22Rv1 (cell line): ENCODE measurements around the gene DPH2.

ENCODE experiments used
- ZFX ChIP-seq: fragments of 450-650 bp; IDR thresholded peaks from 2 replicates; pipeline ENCODE4 v1.6.1; 2017; ENCODE audit warnings: antibody characterized with exemption, borderline replicate concordance
- TF ChIP-seq, protein P1 (sequence below): fragments of 450-650 bp; IDR thresholded peaks from 2 replicates; pipeline ENCODE4 v1.5.1; 2017; ENCODE audit warnings: mild to moderate bottlenecking

- TF ChIP-seq, protein P1, sequence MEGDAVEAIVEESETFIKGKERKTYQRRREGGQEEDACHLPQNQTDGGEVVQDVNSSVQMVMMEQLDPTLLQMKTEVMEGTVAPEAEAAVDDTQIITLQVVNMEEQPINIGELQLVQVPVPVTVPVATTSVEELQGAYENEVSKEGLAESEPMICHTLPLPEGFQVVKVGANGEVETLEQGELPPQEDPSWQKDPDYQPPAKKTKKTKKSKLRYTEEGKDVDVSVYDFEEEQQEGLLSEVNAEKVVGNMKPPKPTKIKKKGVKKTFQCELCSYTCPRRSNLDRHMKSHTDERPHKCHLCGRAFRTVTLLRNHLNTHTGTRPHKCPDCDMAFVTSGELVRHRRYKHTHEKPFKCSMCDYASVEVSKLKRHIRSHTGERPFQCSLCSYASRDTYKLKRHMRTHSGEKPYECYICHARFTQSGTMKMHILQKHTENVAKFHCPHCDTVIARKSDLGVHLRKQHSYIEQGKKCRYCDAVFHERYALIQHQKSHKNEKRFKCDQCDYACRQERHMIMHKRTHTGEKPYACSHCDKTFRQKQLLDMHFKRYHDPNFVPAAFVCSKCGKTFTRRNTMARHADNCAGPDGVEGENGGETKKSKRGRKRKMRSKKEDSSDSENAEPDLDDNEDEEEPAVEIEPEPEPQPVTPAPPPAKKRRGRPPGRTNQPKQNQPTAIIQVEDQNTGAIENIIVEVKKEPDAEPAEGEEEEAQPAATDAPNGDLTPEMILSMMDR = no peak
- no peak for TF ChIP-seq ZFX
These were observed 43.3 kb downstream of the DPH2 start for GRCh38 chr1:44012941-44013609.
